Spleen (tissue), 11 donors: ENCODE data around the gene MAPKAP1. TPM values are rescaled to one million over a fixed set of nuclear protein-coding genes. Genes with fewer than 3 reads are reported as not detected.
"Not testable (repeated sequence)": the region's sequence is repeated elsewhere in the genome, so short reads cannot be mapped to it uniquely, and the experiment has no call there.

ENCODE experiments used
- DNase-seq: peaks from one replicate; pipeline ENCODE4 v3.0.0-alpha.2; 2020
- H3K27ac ChIP-seq, 8 donors: fragments of 200-600 bp; sonication (generic) in 7 of 8; 1 replicate in 4 of 8; 2 replicates in 4 of 8; pipeline versions ENCODE4 v1.5.0 to v1.8.0; 2016 to 2021; ENCODE audit warnings: inconsistent platforms in 4 of 8, mild to moderate bottlenecking in 4 of 8, moderate library complexity in 1 of 8
- H3K27me3 ChIP-seq, 7 donors: fragments of 200-600 bp; sonication (generic) in 6 of 7; replicated peaks in 1 of 7; 1 replicate in 4 of 7; 2 replicates in 3 of 7; pipeline versions ENCODE4 v1.5.0 to v1.8.0; 2016 to 2021; ENCODE audit warnings: inconsistent platforms in 3 of 7, mild to moderate bottlenecking in 1 of 7
- H3K36me3 ChIP-seq, 6 donors: fragments of 200-600 bp; sonication (generic) in 5 of 6; 1 replicate in 4 of 6; 2 replicates in 2 of 6; pipeline versions ENCODE4 v1.5.0 to v1.8.0; 2016 to 2021; ENCODE audit warnings: inconsistent platforms in 2 of 6
- H3K4me1 ChIP-seq, 6 donors: fragments of 200-600 bp; sonication (generic) in 5 of 6; 1 replicate in 3 of 6; 2 replicates in 3 of 6; pipeline versions ENCODE4 v1.5.0 to v1.8.0; 2016 to 2021; ENCODE audit warnings: inconsistent platforms in 3 of 6
- H3K4me3 ChIP-seq, 8 donors: fragments of 200-600 bp; sonication (generic) in 7 of 8; 1 replicate in 4 of 8; 2 replicates in 4 of 8; pipeline versions ENCODE4 v1.5.0 to v1.8.0; 2016 to 2021; ENCODE audit warnings: inconsistent platforms in 4 of 8, mild to moderate bottlenecking in 4 of 8, moderate library complexity in 2 of 8
- H3K9me3 ChIP-seq, 8 donors: fragments of 200-600 bp; sonication (generic) in 7 of 8; 1 replicate in 4 of 8; 2 replicates in 4 of 8; pipeline versions ENCODE4 v1.5.0 to v1.8.0; 2016 to 2021; ENCODE audit warnings: inconsistent platforms in 4 of 8
- CTCF ChIP-seq, 11 experiments: fragments of 200-600 bp in 7 of 11; fragments of 450-650 bp in 4 of 11; sonication (generic) in 4 of 11; IDR thresholded peaks in 8 of 11; conservative IDR thresholded peaks in 3 of 11; 1 replicate in 7 of 11; 2 replicates in 4 of 11; pipeline versions ENCODE4 v1.4.0 to v1.8.0; 2016 to 2021; ENCODE audit warnings: antibody characterized with exemption in 11 of 11, inconsistent platforms in 4 of 11, mild to moderate bottlenecking in 1 of 11
- POLR2A ChIP-seq, 3 donors: fragments of 450-650 bp; IDR thresholded peaks; one replicate each; pipeline ENCODE4 v1.5.1; 2017; ENCODE audit warnings: antibody characterized with exemption in 3 of 3, mild to moderate bottlenecking in 1 of 3
- POLR2AphosphoS5 ChIP-seq, 3 donors: sonication (generic); formaldehyde crosslinking; IDR thresholded peaks; one replicate each; pipeline ENCODE4 v1.5.1; 2017; ENCODE audit warnings: antibody characterized with exemption in 3 of 3
- WGBS, 5 donors: extraction: QIAGEN DNeasy Blood & Tissue Kit in 3 of 5; methylation state at CpG; one replicate each; pipeline versions ENCODE4 v1.1.5 to v1.1.7; 2013 to 2018; 5-methylcytosine and 5-hydroxymethylcytosine counted together
- intact Hi-C: fragments of 100-400 bp; cut with DNase I; formaldehyde crosslinking; loops from one replicate; pipeline ENCODE4 v1.15.0; 2023; ENCODE audit warnings: low total_unique reads
- polyA plus RNA-seq, 3 donors: library from polyadenylated mRNA; stranded (reverse); fragments of 200-250 nt; gene quantifications; one replicate each; pipeline ENCODE4 v1.2.1, GENCODE V29; 2013
- total RNA-seq, 7 donors: library from RNA; depleted of rRNA in 3 of 7; stranded (reverse); fragments of >200 nt in 3 of 7; fragmentation: NEBNext Ultra II Directional in 4 of 7; extraction: Animal tissue kit (Norgen Biotek cat#: 25700) in 4 of 7; gene quantifications; one replicate each; pipeline versions ENCODE4 v1.1.0 to v1.2.1, GENCODE V29; 2016 to 2021
- donor health status: healthy with polysubstance abuse.
- donor health status: DM: no; HTN: no; CAD: no; lungs with moderate emphysema.
- donor health status: DM: no; HTN: no; CAD: no.
- donor health status: Bipolar disorder and iron deficiency.
- donor health status: healthy.
- donor health status: DM: no; HTN: no; CAD: no.
- donor health status: DM: yes; HTN: yes; CAD: no.

The MAPKAP1 gene
- total and polyA plus RNA-seq, 10 donors: 37.2 to 77.2 (median 60.4) TPM

GRCh38 chr9:125405938-125406809, 300.8 kb downstream of the MAPKAP1 start:
- Histone ChIP-seq H3K4me1 (peaks cover 8 to 22% (median 17%) of the 10 kb centered on the region in 6 donors), H3K27me3 (peaks cover 0 to 42% (median 11%) of the 10 kb centered on the region in 7 donors), H3K27ac (no peak overlapping the region), H3K9me3 (no peaks in the 10 kb centered on the region), H3K4me3 (no peak overlapping the region), H3K36me3 (no peaks in the 10 kb centered on the region)
- TF ChIP-seq POLR2A (IDR thresholded peaks at IDR 0.05) (no peak), POLR2AphosphoS5 (IDR thresholded peaks at IDR 0.05) (no peak), CTCF (IDR thresholded peaks at IDR 0.05 in 8 of 11, conservative IDR thresholded peaks at IDR 0.05 in 3 of 11) (no peak)
- intact Hi-C loops: loop anchor here (5.0 to 10.0 kb wide), 2 partner anchors 821 to 1009 kb away; no protein-coding TSS in a partner anchor
- no peak for DNase-seq
- WGBS, 5 donors: 90 to 95% (median 91%) methylated on average over 13 to 15 of the region's 15 CpGs

GRCh38 chr9:125404733-125405132, 302.3 kb downstream of the MAPKAP1 start:
- Histone ChIP-seq H3K4me3 (no peak overlapping the region), H3K4me1 (peaks cover 8 to 22% (median 17%) of the 10 kb centered on the region in 6 donors), H3K27ac (no peak overlapping the region), H3K9me3 (no peaks in the 10 kb centered on the region), H3K27me3 (peaks cover 0 to 33% (median 11%) of the 10 kb centered on the region in 7 donors), H3K36me3 (no peaks in the 10 kb centered on the region)
- TF ChIP-seq POLR2A (IDR thresholded peaks at IDR 0.05) (no peak), POLR2AphosphoS5 (IDR thresholded peaks at IDR 0.05) (no peak), CTCF (IDR thresholded peaks at IDR 0.05 in 8 of 11, conservative IDR thresholded peaks at IDR 0.05 in 3 of 11) (no peak)
- 80 to 97% (median 90%) methylated on average over 4 to 7 of the region's 7 CpGs for WGBS, 5 donors
- DNase-seq: no peak
- intact Hi-C loops: loop anchor here (5.0 to 10.0 kb wide), 2 partner anchors 823 to 1010 kb away; no protein-coding TSS in a partner anchor

- DNase-seq: no peak
- Histone ChIP-seq H3K27me3 (no peaks in the 10 kb centered on the region), H3K4me3 (no peak overlapping the region), H3K36me3 (no peaks in the 10 kb centered on the region), H3K9me3 (no peaks in the 10 kb centered on the region), H3K4me1 (no peaks in the 10 kb centered on the region), H3K27ac (no peak overlapping the region)
- WGBS, 5 donors: 84 to 89% (median 85%) methylated on average over 12 of the region's 12 CpGs
- intact Hi-C loops: loop anchor here (10.0 kb wide), 1 partner anchor 1014 kb away; no protein-coding TSS in a partner anchor
- no peak for TF ChIP-seq POLR2AphosphoS5 (IDR thresholded peaks at IDR 0.05)
- no peak for TF ChIP-seq POLR2A (IDR thresholded peaks at IDR 0.05)
- no peak for TF ChIP-seq CTCF (IDR thresholded peaks at IDR 0.05 in 8 of 11, conservative IDR thresholded peaks at IDR 0.05 in 3 of 11)
Observed at GRCh38 chr9:125400725-125401716, 306.0 kb downstream of the MAPKAP1 start.

GRCh38 chr9:125400232-125400631, 306.8 kb downstream of the MAPKAP1 start:
- not testable (repeated sequence) for H3K4me1 ChIP-seq, H3K4me3 ChIP-seq, DNase-seq, H3K36me3 ChIP-seq, H3K9me3 ChIP-seq, H3K27ac ChIP-seq, H3K27me3 ChIP-seq
- intact Hi-C loops: loop anchor here (10.0 kb wide), 1 partner anchor 1015 kb away; no protein-coding TSS in a partner anchor
- WGBS, 5 donors: 90 to 96% (median 91%) methylated on average over 8 of the region's 8 CpGs
